Right lung (tissue), 5 donors: ENCODE data around the gene CACTIN. TPM values are rescaled to one million over a fixed set of nuclear protein-coding genes. Genes with fewer than 3 reads are reported as not detected.
"Not testable (repeated sequence)": the region's sequence is repeated elsewhere in the genome, so short reads cannot be mapped to it uniquely, and the experiment has no call there.

Experiments used
- DNase-seq, 2 donors: peaks; one replicate each; pipeline ENCODE4 v3.0.0-alpha.2; 2013
- polyA plus RNA-seq, 5 donors: library from polyadenylated mRNA; unstranded; fragments of 120-200 nt; gene quantifications; one replicate each; pipeline versions ENCODE4 v1.2.1 to v1.2.3, GENCODE V29; 2013; ENCODE audit warnings: inconsistent platforms in 1 of 5, low replicate concordance in 1 of 5; ENCODE audit not compliant: insufficient read length in 5 of 5, insufficient read depth in 1 of 5

Gene CACTIN
- polyA plus RNA-seq, 5 donors, result 18.4 to 34.7 (median 26.0) TPM

DNA sequence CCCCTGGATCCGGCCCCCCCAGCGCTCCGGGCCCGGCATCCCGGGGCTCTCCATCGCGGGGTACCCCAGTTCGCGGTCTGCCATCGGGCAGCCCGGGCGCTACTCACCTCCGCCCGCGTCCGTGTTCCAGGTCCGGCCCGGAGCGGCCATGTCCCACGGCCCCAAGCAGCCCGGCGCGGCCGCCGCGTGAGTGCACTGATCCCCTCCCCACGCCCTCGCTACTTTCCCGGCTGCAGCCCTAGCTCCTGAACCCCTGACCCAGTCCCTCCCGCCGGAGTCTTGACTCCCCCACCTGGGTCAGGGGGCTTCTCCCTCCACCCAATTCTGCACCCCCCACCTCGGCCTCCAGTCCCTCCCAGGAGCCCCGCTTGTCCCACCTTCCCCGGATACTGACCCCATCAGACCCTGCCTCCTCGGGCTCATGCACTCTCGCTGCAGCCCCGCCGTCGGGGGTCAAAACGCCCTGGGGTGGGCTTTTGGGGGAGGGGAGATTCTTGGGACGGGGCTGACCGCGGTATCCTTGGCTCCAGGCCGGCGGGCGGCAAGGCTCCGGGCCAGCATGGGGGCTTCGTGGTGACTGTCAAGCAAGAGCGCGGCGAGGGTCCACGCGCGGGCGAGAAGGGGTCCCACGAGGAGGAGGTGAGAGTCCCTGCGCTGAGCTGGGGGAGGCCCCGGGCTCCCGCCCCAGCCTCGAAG, 53.3 kb downstream of the CACTIN start:
- no peak for DNase-seq

DNA sequence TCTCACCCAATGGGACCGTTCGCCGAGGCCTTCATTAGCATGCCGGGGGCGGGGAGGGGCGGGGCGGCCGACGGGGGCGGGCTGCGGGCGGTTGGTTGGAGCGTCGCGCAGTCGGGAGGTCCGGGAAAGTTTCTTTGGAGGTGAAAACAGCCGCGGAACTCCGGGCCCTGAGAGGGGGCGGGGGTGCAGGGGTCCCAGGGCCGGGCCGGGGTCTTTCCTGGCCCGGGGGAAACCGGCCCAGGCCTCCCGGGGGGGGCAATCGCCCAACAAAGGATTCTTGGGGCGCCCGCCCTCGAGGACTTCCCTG, 53.8 kb downstream of the CACTIN start, which contains the start of gene HMG20B:
Gene HMG20B (plus strand): TSS at position 90 of the 307 bp plus-strand sequence. CDS start 366 bp downstream, outside the sequence.
- no peak for DNase-seq

DNA sequence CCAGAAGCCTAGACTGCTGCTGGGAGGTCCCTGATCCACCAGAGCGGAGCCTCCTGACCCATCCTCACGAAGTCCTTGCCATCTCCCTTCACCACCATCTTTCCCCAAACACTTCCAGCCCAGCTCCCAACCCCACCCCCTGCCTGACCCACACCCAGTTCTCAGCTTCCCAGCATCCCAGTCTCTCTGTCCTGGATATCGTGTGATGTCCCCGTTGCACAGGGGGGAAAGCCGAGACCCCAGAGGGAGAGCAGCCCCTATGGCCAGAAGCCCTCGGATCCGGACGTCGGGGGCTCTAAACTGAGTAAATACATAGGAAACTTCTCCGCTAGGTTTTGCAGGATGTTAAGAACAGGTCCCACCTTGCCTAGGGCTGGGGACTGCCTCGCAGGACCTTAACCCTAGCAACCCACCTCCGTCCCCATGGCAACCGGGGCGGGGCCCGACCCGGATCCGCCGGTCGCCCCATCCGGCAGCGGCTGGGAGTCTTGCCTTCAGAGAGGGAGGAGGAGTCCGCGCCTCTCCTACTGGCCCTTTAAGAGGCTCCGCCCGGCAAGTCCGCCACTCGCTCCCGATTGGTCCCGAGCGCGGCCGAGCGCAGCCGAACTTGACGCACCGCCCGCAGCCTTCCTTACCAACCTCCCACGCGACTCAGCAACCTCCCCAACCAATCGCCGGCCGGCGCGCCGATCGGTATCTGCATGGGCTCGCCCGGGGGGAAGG, 54.3 kb downstream of the CACTIN start:
- peak; percentile 99 to 100 for DNase-seq

DNA sequence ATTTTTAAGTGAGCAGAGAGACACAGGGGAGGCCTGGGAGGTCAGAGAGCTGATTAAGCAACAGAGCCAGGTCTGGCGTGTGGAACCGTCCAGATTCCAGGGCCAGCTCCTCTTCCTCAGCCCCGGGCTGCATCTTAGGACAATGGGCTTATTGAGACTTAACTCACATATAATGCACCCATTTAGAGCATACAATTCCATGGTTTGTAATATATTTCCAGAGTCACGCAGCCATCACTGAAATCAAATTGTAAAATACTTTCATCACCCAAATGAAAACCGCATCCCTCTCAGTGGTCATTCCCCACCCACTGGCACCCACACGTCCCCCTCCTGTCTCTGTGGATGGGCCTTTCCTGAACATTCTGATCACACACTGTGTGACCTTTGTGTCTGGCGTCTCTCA, 56.0 kb downstream of the CACTIN start:
- no peak for DNase-seq

DNA sequence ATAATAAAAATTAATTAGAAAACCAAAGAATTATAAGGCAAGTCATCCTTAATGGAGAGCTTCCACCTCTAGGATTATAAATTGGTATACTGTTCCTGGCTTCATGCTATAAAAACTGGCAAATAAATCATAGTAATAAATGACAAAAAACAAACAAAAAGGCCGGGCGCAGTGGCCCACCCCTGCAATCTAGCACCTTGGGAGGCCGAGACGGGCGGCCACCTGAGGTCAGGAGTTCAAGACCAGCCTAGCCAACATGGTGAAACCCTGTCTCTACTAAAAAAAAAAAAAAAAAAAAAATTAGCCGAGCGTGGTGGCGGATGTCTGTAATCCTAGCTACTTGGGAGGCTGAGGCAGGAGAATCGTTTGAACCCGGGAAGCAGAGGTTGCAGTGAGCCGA, 56.5 kb downstream of the CACTIN start:
- DNase-seq, result not testable (repeated sequence)

DNA sequence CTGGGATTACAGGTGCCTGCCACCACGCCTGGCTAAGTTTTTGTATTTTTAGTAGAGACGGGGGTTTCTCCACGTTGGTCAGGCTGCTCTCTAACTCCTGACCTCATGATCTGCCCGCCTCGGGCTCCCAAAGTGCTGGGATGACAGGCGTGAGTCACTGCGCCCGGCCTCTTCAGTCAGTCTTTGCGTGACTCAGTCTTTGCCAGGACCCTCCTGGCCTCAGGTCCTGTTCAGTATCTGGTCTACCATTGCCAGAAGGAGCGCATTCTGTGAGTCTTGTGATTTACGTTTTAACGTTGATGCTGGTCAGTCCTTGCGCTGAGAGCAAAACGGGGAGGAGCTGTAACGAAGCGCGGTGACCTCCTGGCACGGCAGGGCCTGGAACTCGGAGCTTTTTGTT, 61.5 kb downstream of the CACTIN start:
- DNase-seq, result no peak

DNA sequence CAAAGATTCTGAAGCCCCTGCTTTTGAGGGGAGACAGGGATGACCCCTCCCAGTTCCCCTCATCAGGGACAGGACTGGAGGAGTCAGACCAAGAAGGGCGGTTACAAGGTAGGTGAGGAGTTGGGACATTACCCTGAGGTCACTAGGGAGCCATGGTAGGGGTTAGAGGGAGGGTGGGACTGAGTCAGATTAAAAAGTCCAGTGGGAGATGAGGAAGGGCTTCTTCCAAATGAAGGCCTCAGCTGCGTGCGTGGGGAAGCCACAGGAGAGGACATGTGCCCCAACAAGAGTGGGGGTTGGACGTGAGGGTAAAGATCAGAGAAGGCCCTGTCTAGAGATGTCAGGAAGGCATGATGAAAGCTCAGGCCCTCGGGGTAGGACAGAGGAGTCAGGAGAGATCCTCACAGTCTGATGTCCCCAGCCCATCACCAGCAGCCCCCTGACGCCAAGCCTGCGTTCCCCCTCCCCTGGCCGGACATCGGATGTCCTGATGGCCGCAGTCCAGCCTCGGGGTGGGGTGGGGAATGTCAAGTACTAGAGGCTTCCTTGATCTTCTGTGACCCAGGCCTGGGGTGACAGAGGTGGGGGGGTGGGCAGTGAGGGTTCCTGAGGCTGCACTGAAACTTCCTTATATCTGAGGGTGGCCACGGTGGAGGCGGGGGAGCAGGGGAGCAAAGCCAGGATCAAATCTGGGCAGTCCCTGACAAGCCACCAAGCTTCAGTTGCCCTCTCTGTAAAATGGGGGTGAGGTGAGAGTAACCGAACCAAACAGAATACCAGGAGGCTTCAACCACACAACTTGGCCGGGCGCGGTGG, 62.7 kb downstream of the CACTIN start:
- no peak for DNase-seq

Other genes with a start within 250 kb of the CACTIN start
- gene SMIM24, start 146.3 kb downstream of the CACTIN start, polyA plus RNA-seq, result 1 to 10 TPM in 3 of 5 donors, under 1 TPM in 2; 0.59 to 3.7 (median 1.1) TPM
- gene SMIM44, start 143.3 kb downstream of the CACTIN start, polyA plus RNA-seq, result not detected
- 10 to 100 TPM in 1 of 5 donors, 1 to 10 TPM in 4; 4.4 to 11.5 (median 6.6) TPM for gene DOHH, start 126.1 kb downstream of the CACTIN start, polyA plus RNA-seq
- gene FZR1, start 120.5 kb downstream of the CACTIN start, polyA plus RNA-seq, result 10 to 100 TPM; 37.0 to 63.1 (median 50.3) TPM
- gene TEKTIP1, start 87.6 kb downstream of the CACTIN start, polyA plus RNA-seq, result 1 to 10 TPM; 2.3 to 7.5 (median 4.6) TPM
- gene MFSD12, start 69.2 kb downstream of the CACTIN start, polyA plus RNA-seq, result 10 to 100 TPM; 28.1 to 48.9 (median 36.4) TPM
- gene HMG20B, start 53.8 kb downstream of the CACTIN start, polyA plus RNA-seq, result 100 to 1,000 TPM in 1 of 5 donors, 10 to 100 TPM in 4; 72.5 to 129 (median 85.3) TPM
- 1 to 10 TPM; 3.9 to 6.3 (median 4.2) TPM for gene GIPC3, start 41.3 kb downstream of the CACTIN start, polyA plus RNA-seq
- gene TBXA2R, start 19.9 kb downstream of the CACTIN start, polyA plus RNA-seq, result 1 to 10 TPM; 1.6 to 3.8 (median 2.7) TPM
- 10 to 100 TPM; 16.6 to 32.1 (median 23.6) TPM for gene PIP5K1C, start 73.7 kb upstream of the CACTIN start, polyA plus RNA-seq
- gene TJP3, start 81.6 kb upstream of the CACTIN start, polyA plus RNA-seq, result 10 to 100 TPM in 4 of 5 donors, 1 to 10 TPM in 1; 9.4 to 20.0 (median 16.0) TPM
- 10 to 100 TPM; 11.0 to 23.3 (median 18.1) TPM for gene APBA3, start 134.9 kb upstream of the CACTIN start, polyA plus RNA-seq
- 10 to 100 TPM; 22.2 to 46.5 (median 24.4) TPM for gene MRPL54, start 135.9 kb upstream of the CACTIN start, polyA plus RNA-seq
- not detected for gene RAX2, start 145.4 kb upstream of the CACTIN start, polyA plus RNA-seq
- 1 to 10 TPM in 4 of 5 donors, under 1 TPM in 1; 0.84 to 2.7 (median 1.1) TPM for gene MATK, start 159.6 kb upstream of the CACTIN start, polyA plus RNA-seq
- gene ZFR2, start 242.2 kb upstream of the CACTIN start, polyA plus RNA-seq, result under 1 TPM; 0.22 to 0.43 (median 0.26) TPM